Endothelial cell of umbilical vein (primary cell): ENCODE results near the gene VRK2. TPM values are rescaled to one million over a fixed set of nuclear protein-coding genes. Genes with fewer than 3 reads are reported as not detected.
"Not testable (repeated sequence)": the region's sequence is repeated elsewhere in the genome, so short reads cannot be mapped to it uniquely, and the experiment has no call there.

ENCODE experiments used
- BruUV-seq: library from RNA; stranded (reverse); fragments of 400-500 nt; replicated peaks from 2 replicates; lab custom pipeline; 2021; lab: Mats Ljungman, UMichigan
- CTCF ChIA-PET: fragments of 300-600, 350-600 bp; sonication (Branson Sonifier 250); formaldehyde crosslinking; loops from one replicate; lab custom pipeline; 2021; ENCODE audit warnings: antibody characterized with exemption, inconsistent platforms; lab: Charles Lee
- POLR2A ChIA-PET: fragments of 300-600, 350-600 bp; sonication (Branson Sonifier 250); formaldehyde crosslinking; loops from one replicate; lab custom pipeline; 2021; ENCODE audit warnings: antibody characterized with exemption, inconsistent platforms; lab: Charles Lee
- DNase-seq: peaks from one replicate; pipeline ENCODE4 v3.0.0-alpha.2; 2011; ENCODE audit warnings: low read depth, low spot score
- FAIRE-seq: peaks from 2 replicates; lab custom pipeline; 2011; peaks lifted over from hg19 to GRCh38; lab: Jason Lieb, UNC
- H2AFZ ChIP-seq: 2 replicates; pipeline ENCODE4 v1.6.0; 2012; ENCODE audit warnings: low read depth, low read length, control low read depth, inconsistent platforms
- H3K27ac ChIP-seq: 2 replicates; pipeline ENCODE4 v1.5.1; 2011; ENCODE audit warnings: low read depth, mild to moderate bottlenecking, control low read depth, low read length, moderate library complexity; ENCODE audit not compliant: insufficient read depth
- H3K27me3 ChIP-seq, 2 experiments: 2 replicates each; pipeline versions ENCODE4 v1.6.0 to v1.6.1; 2011; ENCODE audit warnings: low read length in 2 of 2, mixed read lengths in 1 of 2; ENCODE audit not compliant: control insufficient read depth in 2 of 2, insufficient read depth in 2 of 2
- H3K36me3 ChIP-seq, 2 experiments: 2 replicates in 1 of 2; 3 replicates in 1 of 2; pipeline ENCODE4 v1.5.1; 2011; ENCODE audit warnings: low read length in 2 of 2, mild to moderate bottlenecking in 1 of 2, moderate library complexity in 1 of 2; ENCODE audit not compliant: control insufficient read depth in 2 of 2, insufficient read depth in 2 of 2; ENCODE audit errors: extremely low read depth in 1 of 2
- H3K4me1 ChIP-seq: 3 replicates; pipeline ENCODE4 v1.5.1; 2011; ENCODE audit warnings: mild to moderate bottlenecking, low read length; ENCODE audit not compliant: control insufficient read depth, insufficient read depth; ENCODE audit errors: extremely low read depth
- H3K4me2 ChIP-seq: 2 replicates; pipeline ENCODE4 v1.6.1; 2011; ENCODE audit warnings: low read length, control low read depth, mixed read lengths; ENCODE audit not compliant: insufficient read depth
- H3K4me3 ChIP-seq, 3 experiments: fragments of 200-600 bp in 1 of 3; sonication (generic), shearing (Covaris generic) in 1 of 3; replicated peaks in 1 of 3; 2 replicates each; pipeline ENCODE4 v1.5.1; 2011 to 2016; ENCODE audit warnings: control low read depth in 3 of 3, low read length in 3 of 3, mild to moderate bottlenecking in 2 of 3, inconsistent platforms in 1 of 3, low read depth in 1 of 3, moderate library complexity in 1 of 3; ENCODE audit not compliant: insufficient read depth in 1 of 3
- H3K79me2 ChIP-seq: 2 replicates; pipeline ENCODE4 v1.6.0; 2012; ENCODE audit warnings: low read length, inconsistent platforms; ENCODE audit not compliant: control insufficient read depth, insufficient read depth
- H3K9ac ChIP-seq: replicated peaks from 2 replicates; pipeline ENCODE3; 2011; ENCODE audit warnings: low read length, control low read depth; ENCODE audit not compliant: insufficient read depth; ENCODE audit errors: extremely low read depth
- H3K9me1 ChIP-seq: replicated peaks from 3 replicates; pipeline ENCODE4 v1.6.0; 2011; ENCODE audit warnings: mild to moderate bottlenecking, low read length; ENCODE audit not compliant: control insufficient read depth, insufficient read depth; ENCODE audit errors: extremely low read depth
- H3K9me3 ChIP-seq: replicated peaks from 2 replicates; pipeline ENCODE4 v1.5.1; 2012; ENCODE audit warnings: low read length, inconsistent platforms; ENCODE audit not compliant: control insufficient read depth, insufficient read depth
- H4K20me1 ChIP-seq: replicated peaks from 2 replicates; pipeline ENCODE3; 2011; ENCODE audit warnings: mild to moderate bottlenecking, low read length; ENCODE audit not compliant: control insufficient read depth, insufficient read depth; ENCODE audit errors: extremely low read depth
- CTCF ChIP-seq, 2 donors: IDR thresholded peaks; 1 replicate in 1 of 2; 2 replicates in 1 of 2; pipeline ENCODE4 v1.5.1; 2011; ENCODE audit warnings: low read length in 2 of 2, mild to moderate bottlenecking in 2 of 2, moderate library complexity in 2 of 2, control low read depth in 1 of 2, inconsistent platforms in 1 of 2, low read depth in 1 of 2; ENCODE audit not compliant: insufficient read depth in 1 of 2; ENCODE audit errors: extremely low read depth in 1 of 2
- EZH2 ChIP-seq: IDR thresholded peaks from 2 replicates; pipeline ENCODE4 v1.6.1; 2012; ENCODE audit warnings: borderline replicate concordance, low read depth, mild to moderate bottlenecking, moderate library complexity, low read length, inconsistent platforms; ENCODE audit not compliant: severe bottlenecking
- FOS ChIP-seq: IDR thresholded peaks from 2 replicates; pipeline ENCODE4 v1.6.1; 2011; ENCODE audit warnings: mild to moderate bottlenecking, low read length, moderate library complexity, borderline replicate concordance; ENCODE audit not compliant: insufficient read depth
- GATA2 ChIP-seq: IDR thresholded peaks from 2 replicates; pipeline ENCODE4 v1.7.0; 2011; ENCODE audit warnings: low read depth, mild to moderate bottlenecking, moderate library complexity, mixed read lengths, low read length; ENCODE audit not compliant: insufficient read length, insufficient read depth
- JUN ChIP-seq: IDR thresholded peaks from 2 replicates; pipeline ENCODE4 v1.6.1; 2011; ENCODE audit warnings: borderline replicate concordance, low read depth; ENCODE audit not compliant: insufficient read length, insufficient read depth
- MAX ChIP-seq: IDR thresholded peaks from 2 replicates; pipeline ENCODE4 v1.6.1; 2011; ENCODE audit not compliant: insufficient read depth, insufficient read length
- MYC ChIP-seq: IDR thresholded peaks from one replicate; pipeline ENCODE4 v1.6.1; 2011; ENCODE audit warnings: mild to moderate bottlenecking, low read depth, low read length
- POLR2A ChIP-seq: IDR thresholded peaks from 2 replicates; pipeline ENCODE4 v1.6.1; 2012; ENCODE audit warnings: low read depth, mild to moderate bottlenecking, control low read depth, low read length
- POLR2AphosphoS5 ChIP-seq: IDR thresholded peaks from 2 replicates; pipeline ENCODE4 v1.6.1; 2012; ENCODE audit warnings: low read depth, mild to moderate bottlenecking, control low read depth, low read length, moderate library complexity; ENCODE audit not compliant: insufficient read depth
- dilution Hi-C: fragments of 300-500 bp; cut with MboI; formaldehyde crosslinking; loops from one replicate; pipeline ENCODE4 v1.15.0; 2019; ENCODE audit warnings: low sequenced_read_pairs; ENCODE audit not compliant: extremely low pct_ligation_motif_present
- intact Hi-C: fragments of 100-400 bp; cut with micrococcal nuclease; formaldehyde crosslinking; loops from one replicate; pipeline ENCODE4 v1.10.0; 2022
- polyA plus RNA-seq, 4 experiments: library from polyadenylated mRNA; depleted of rRNA in 3 of 4; stranded (reverse) in 3 of 4; unstranded in 1 of 4; fragments of >200 nt; gene quantifications; 2 replicates each; pipeline versions ENCODE4 v1.2.1 to v1.2.3, GENCODE V29; 2011 to 2012; ENCODE audit warnings: missing spikeins in 1 of 4
- total RNA-seq: library from RNA; stranded (reverse); gene quantifications from 2 replicates; pipeline ENCODE4 v1.2.3, GENCODE V29; 2021

VRK2 gene
- total and polyA plus RNA-seq, 2 donors (not counting 3 experiments of a cell fraction or from before 2014, with no cell fraction given), result 11.2 to 35.2 TPM

GRCh38 chr2:58163913-58164312 lies 117.3 kb downstream of the VRK2 start:
- no TSS peak for BruUV-seq
- DNase-seq (no peak), FAIRE-seq (no peak)
- ChIA-PET POLR2A (no interaction called here), CTCF (no interaction called here)
- Histone ChIP-seq H3K4me2 (no peak overlapping the region), H3K36me3 (peaks cover 0 to 17% of the 10 kb centered on the region in 2 experiments), H3K4me3 (no peak overlapping the region), H3K9ac (no peak overlapping the region), H3K4me1 (no peaks in the 10 kb centered on the region), H2AFZ (no peak overlapping the region), H4K20me1 (no peaks in the 10 kb centered on the region), H3K79me2 (no peaks in the 10 kb centered on the region), H3K27me3 (no peaks in the 10 kb centered on the region), H3K9me1 (no peaks in the 10 kb centered on the region), H3K9me3 (no peaks in the 10 kb centered on the region), H3K27ac (no peak overlapping the region)
- dilution Hi-C loops, result no loop called here
- TF ChIP-seq CTCF (IDR thresholded peaks at IDR 0.05; ENCODE audit: extremely low read depth in 1 of 2, insufficient read depth in 1 of 2, low read depth in 1 of 2, low read length in 2 of 2), result no peak
- no peak for TF ChIP-seq POLR2A
- no peak for TF ChIP-seq MAX
- TF ChIP-seq EZH2, result no peak
- no peak for TF ChIP-seq JUN
- TF ChIP-seq FOS, result no peak
- TF ChIP-seq GATA2, result no peak
- TF ChIP-seq POLR2AphosphoS5, result no peak
- TF ChIP-seq MYC, result no peak
- intact Hi-C loops, result no loop called here

GRCh38 chr2:58168130-58168529 lies 121.5 kb downstream of the VRK2 start:
- POLR2A ChIA-PET, DNase-seq, H3K27ac ChIP-seq, H3K79me2 ChIP-seq, H3K9me3 ChIP-seq, BruUV-seq, H3K9ac ChIP-seq, H3K36me3 ChIP-seq, H2AFZ ChIP-seq, H3K4me1 ChIP-seq, H3K4me3 ChIP-seq, H4K20me1 ChIP-seq, dilution Hi-C loops, H3K27me3 ChIP-seq, FAIRE-seq, H3K4me2 ChIP-seq, H3K9me1 ChIP-seq, intact Hi-C loops: not testable (repeated sequence)
- CTCF ChIA-PET, result interaction anchor here (1.0 to 1.2 kb wide), 5 partner anchors 10 to 280 kb away, joined by 3 read pairs; no protein-coding TSS in a partner anchor

- H3K9ac ChIP-seq, H3K27me3 ChIP-seq, H3K4me2 ChIP-seq, dilution Hi-C loops, H3K4me1 ChIP-seq, H3K36me3 ChIP-seq, BruUV-seq, POLR2A ChIA-PET, H4K20me1 ChIP-seq, H3K79me2 ChIP-seq, H2AFZ ChIP-seq, H3K4me3 ChIP-seq, FAIRE-seq, H3K27ac ChIP-seq, intact Hi-C loops, DNase-seq, H3K9me3 ChIP-seq, H3K9me1 ChIP-seq: not testable (repeated sequence)
- CTCF ChIA-PET, result interaction anchor here (1.5 kb wide), 1 partner anchor 12 kb away, joined by 3 read pairs; no protein-coding TSS in a partner anchor
These were observed 123.2 kb downstream of the VRK2 start for GRCh38 chr2:58169845-58170244.
